ENCODE data around the gene NAV1.

NAV1 gene

DNA sequence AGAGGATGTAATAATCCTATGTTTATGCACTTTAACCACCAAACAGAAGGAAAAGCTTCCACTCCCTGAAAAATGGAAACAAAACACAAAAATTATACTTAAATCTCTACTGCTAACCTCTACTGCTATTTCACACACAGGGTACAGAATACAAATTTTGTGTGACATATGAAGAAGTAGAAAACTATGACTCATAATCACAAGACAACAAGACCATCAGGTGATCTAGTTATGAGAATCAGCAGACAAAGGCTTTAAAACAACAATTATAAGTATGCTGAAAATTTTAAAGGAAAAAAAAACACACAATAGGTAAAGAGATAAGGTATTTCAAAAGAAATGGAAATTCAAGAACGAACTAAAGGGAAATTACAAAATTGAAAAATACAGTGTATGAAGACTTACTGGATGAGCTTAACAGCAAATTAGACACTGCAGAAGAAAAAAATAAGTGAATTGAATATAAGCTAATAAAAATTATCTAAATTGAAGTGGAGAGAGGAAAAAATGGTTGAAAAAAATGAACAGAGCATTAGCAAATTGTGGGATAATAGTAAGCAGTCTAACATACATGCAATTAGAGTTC lies 13.6 kb upstream of the NAV1 start:
- Mint-ChIP-seq H3K36me3 (ENCODE audit: low read depth) (peaks cover 37% of the 10 kb centered on the region), H3K4me1 (ENCODE audit: low read depth) (peaks cover 9% of the 10 kb centered on the region), H3K27me3 (no peaks in the 10 kb centered on the region), H3K9me3 (peaks cover 9% of the 10 kb centered on the region), H3K27ac (peak overlapping the region; percentile 45), H3K4me3 (no peak overlapping the region)
- intact Hi-C loops (cut with micrococcal nuclease) = no loop called here

DNA sequence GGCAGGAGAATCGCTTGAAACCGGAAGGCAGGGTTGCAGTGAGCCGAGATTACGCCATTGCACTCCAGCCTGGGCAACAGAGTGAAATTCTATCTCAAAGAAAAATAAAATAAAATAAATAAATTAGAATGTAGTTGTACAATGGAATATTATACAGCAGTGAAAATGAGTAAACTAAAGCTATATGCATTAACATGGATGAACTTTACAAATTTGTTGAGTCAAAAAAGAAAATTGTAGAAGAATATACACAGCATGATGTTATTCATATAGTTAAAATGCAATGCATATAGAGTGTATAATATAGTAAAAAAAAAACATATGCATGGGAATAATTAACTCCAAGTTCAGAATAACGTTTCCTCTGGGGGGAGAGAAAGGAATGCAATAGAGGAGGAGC lies 11.0 kb upstream of the NAV1 start:
- Mint-ChIP-seq H3K9me3 (peaks cover 9% of the 10 kb centered on the region), H3K4me3 (no peak overlapping the region), H3K27ac (no peak overlapping the region), H3K36me3 (ENCODE audit: low read depth) (peaks cover 36% of the 10 kb centered on the region), H3K27me3 (peaks cover 7% of the 10 kb centered on the region), H3K4me1 (ENCODE audit: low read depth) (peaks cover 28% of the 10 kb centered on the region)
- intact Hi-C loops (cut with micrococcal nuclease) = no loop called here

DNA sequence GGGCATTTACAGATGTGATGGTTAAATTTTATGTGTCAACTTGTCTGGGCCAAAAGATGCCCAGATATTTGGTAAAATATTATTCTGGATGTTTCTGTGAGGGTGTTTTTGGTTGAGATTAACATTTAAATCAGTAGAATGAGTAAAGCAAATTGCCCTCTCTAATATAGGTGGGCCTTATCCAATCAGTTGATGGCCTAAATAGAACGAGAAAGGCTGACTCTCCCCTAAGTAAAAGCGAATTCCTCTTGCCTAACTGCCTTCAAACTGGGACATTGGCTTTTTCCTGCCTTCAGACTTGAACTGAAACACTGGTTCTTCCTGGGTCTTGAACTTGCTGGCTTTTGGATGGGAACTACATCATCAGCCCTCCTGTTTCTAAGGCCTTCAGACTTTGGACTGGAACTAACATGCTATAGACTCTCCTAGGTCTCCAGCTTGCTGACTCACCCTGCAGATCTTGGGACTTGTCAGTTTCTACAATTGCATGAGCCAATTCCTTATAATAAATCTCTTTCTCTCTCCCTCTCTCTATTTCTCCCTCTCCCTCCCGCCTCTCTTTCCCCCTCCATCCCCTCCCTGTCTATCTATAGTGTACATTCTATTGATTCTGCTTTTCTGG lies 10.2 kb upstream of the NAV1 start:
- peaks cover 28% of the 10 kb centered on the region for H3K4me1 Mint-ChIP-seq (ENCODE audit: low read depth)
- peaks cover 7% of the 10 kb centered on the region for H3K27me3 Mint-ChIP-seq
- H3K9me3 Mint-ChIP-seq = peaks cover 6% of the 10 kb centered on the region
- H3K4me3 Mint-ChIP-seq = no peak overlapping the region
- intact Hi-C loops (cut with micrococcal nuclease) = no loop called here
- H3K36me3 Mint-ChIP-seq (ENCODE audit: low read depth) = peaks cover 36% of the 10 kb centered on the region
- peak overlapping the region; percentile 23 for H3K27ac Mint-ChIP-seq

DNA sequence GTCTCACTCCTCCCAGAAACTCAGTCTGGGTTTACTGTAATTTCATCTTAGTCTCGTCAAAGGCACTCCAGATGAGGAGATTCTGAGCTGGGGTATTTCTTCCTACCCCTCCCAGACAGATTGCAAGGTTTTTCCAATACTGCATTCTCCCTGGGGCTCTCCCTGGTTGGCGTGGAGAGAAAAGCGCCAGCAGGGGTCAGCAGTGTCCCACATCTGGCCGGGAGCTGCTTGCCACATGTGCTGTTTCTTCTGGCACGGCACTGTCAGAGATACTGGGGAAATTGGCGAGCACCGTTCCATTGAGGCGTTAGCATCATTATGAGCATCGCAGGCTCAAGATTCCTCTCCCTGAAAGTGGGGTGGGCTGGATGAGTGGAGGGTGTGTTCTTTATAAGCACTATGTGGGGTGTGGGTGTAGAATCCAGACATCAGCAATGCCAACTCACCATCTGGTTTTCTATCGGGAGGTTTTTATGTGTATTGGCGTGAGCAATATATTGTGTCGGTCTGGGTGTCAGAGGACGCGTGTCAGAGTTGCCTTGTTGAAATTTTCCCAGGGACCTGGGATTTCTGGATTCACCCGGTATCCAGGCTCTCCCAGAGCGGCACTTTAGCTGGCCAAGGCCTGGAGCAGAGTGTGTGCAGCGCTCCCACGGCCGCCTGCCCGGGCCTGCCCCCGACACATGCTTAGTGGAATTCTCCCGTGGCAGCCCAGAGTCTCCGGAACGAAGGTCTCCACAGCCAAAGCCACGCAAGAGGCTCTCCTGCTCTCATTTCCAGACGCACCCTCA lies 8.0 kb upstream of the NAV1 start:
- Mint-ChIP-seq H3K4me1 (ENCODE audit: low read depth) (peaks cover 34% of the 10 kb centered on the region), H3K4me3 (no peak overlapping the region), H3K27ac (no peak overlapping the region), H3K9me3 (no peaks in the 10 kb centered on the region), H3K36me3 (ENCODE audit: low read depth) (peaks cover 30% of the 10 kb centered on the region), H3K27me3 (peaks cover 7% of the 10 kb centered on the region)
- intact Hi-C loops (cut with micrococcal nuclease) = loop anchor here (1.0 to 10.0 kb wide), 3 partner anchors 28 to 444 kb away; no protein-coding TSS in a partner anchor

DNA sequence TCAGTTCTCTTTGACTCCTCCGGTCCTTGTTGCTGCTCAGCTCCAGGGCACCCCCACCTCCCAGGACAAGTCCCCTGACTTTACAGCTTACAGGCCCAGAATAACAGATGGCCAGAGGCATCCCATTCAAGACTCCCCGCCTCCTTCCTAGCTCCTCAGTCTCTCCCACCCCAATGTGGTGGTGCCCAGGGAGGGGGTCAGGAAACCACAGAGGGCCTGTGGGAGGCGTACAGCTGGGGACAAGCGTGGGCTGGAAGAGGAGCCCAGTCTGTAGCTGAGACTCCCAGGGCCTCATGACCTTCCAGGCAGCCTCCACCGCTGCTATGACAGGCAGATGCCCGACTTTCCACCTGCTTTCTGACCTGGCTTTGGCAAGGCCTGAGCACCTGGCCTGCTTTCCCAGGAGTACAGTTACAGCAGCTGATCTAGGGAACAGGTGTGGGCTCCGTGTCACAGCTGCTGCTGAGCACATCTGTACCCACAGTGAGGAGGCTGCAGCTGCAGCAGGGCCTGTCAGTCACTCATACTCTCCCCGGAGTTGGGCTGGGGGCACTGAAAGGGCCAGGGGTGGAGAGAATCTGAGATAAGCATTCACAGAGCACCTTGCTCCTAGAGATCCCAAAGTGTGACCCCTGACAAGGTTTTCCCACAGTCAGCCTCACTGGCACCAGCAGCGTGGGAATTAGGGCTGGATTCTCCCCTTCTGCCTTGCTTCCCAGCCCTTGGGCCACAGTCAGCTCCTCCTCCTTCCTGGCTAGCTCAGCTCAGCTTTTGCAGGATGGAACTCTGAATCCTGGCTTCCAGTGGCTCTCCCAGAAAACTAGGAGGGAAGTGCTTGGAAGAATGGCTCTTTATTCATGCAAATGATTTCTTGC lies 7.1 kb upstream of the NAV1 start:
- peaks cover 30% of the 10 kb centered on the region for H3K36me3 Mint-ChIP-seq (ENCODE audit: low read depth)
- intact Hi-C loops (cut with micrococcal nuclease) = loop anchor here (1.0 to 10.0 kb wide), 2 partner anchors 28 to 443 kb away; no protein-coding TSS in a partner anchor
- peaks cover 43% of the 10 kb centered on the region for H3K4me1 Mint-ChIP-seq (ENCODE audit: low read depth)
- peaks cover 7% of the 10 kb centered on the region for H3K27me3 Mint-ChIP-seq
- H3K4me3 Mint-ChIP-seq = no peak overlapping the region
- H3K27ac Mint-ChIP-seq = no peak overlapping the region
- H3K9me3 Mint-ChIP-seq = no peaks in the 10 kb centered on the region

DNA sequence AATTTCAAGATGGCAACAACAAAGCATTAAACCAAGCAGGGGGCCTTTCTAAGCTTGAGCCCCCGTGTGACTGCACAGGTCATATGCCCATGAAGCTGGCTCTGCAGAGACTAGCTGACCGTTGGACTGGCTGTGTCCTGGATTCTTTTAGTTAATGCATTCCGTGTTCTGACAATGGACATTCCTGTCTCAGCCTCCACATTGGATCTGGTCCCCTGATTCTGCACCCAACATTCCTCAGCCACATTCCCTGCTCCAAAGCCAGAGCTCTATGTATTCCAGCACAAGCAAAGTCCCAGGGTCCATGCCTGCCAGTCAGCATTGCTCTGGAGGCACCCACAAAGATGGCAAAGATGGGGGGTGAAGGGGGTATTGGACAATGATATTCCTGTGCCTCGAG lies 5.1 kb upstream of the NAV1 start:
- H3K27me3 Mint-ChIP-seq = peaks cover 19% of the 10 kb centered on the region

DNA sequence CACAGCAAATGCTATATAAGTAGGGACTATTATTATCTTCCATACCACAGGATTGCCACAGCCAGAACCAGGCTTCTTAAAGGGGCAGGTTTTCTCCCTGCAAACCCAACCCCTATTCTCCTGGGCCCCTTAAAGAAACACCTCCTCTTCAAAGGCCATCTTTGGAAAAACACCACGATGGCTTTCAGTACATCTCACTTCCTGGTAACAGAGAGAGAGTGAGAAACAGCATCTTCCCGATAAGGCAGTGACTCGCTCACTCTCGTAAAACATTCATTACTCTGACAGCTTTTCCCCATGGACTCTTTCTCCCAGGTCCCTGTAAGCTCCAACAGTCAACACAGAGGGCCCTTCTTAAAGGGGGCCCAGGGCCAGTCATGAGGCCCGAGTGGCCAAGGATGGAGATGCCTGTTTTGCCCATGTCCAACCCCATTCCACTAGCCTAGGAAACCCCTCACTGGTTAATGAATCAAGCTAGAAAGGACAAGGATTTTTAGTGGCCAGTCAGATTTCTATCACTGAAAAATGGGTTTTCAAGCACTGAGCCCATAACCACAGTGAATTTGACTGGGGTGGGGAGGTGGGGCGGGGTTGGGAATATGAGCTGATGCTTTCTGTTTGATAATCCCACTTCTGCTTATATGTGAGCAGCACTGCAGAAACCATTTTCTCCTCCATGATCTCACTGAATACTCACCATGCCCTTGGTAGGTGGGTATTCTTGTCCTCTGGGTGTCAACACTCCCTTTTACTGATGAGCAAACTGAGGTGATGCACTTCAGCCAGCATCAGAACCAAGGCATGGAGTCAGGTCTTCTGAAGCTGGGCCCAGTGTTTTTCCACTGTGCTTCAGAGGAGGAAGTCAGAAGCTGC lies 3.6 kb upstream of the NAV1 start:
- peaks cover 70% of the 10 kb centered on the region for H3K4me1 Mint-ChIP-seq (ENCODE audit: low read depth)
- intact Hi-C loops (cut with micrococcal nuclease) = loop anchor here (5.0 to 10.0 kb wide), 2 partner anchors 257 to 440 kb away; no protein-coding TSS in a partner anchor
- no peaks in the 10 kb centered on the region for H3K9me3 Mint-ChIP-seq
- H3K36me3 Mint-ChIP-seq (ENCODE audit: low read depth) = peaks cover 25% of the 10 kb centered on the region
- peaks cover 30% of the 10 kb centered on the region for H3K27me3 Mint-ChIP-seq
- peak overlapping the region; percentile 93 for H3K27ac Mint-ChIP-seq
- no peak overlapping the region for H3K4me3 Mint-ChIP-seq

More for the DNA sequence above, 5.1 kb upstream of the NAV1 start:
- Mint-ChIP-seq H3K4me1 (ENCODE audit: low read depth) (peaks cover 59% of the 10 kb centered on the region), H3K27ac (no peak overlapping the region), H3K9me3 (no peaks in the 10 kb centered on the region), H3K4me3 (no peak overlapping the region), H3K36me3 (ENCODE audit: low read depth) (peaks cover 30% of the 10 kb centered on the region)
- intact Hi-C loops (cut with micrococcal nuclease) = loop anchor here (10.0 kb wide), 1 partner anchor 441 kb away; no protein-coding TSS in a partner anchor

DNA sequence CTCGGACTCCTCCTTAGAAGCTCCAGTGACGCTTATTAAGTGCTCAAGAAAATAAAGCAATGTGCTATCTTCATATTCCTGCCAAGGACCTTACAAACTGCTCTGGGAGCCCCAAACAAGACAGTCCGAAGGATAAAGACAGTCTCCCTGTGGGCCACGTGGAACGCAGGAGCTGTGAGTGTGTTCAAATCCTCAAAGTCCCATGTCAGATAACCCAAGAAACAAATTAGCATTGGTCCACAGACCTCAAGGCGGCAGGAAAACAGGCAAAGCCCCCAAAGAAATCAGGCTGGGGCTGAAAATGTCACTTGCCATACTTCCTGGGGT lies 3.0 kb upstream of the NAV1 start:
- Mint-ChIP-seq H3K9me3 (no peaks in the 10 kb centered on the region), H3K27me3 (peaks cover 29% of the 10 kb centered on the region), H3K4me3 (no peak overlapping the region), H3K4me1 (ENCODE audit: low read depth) (peaks cover 70% of the 10 kb centered on the region), H3K27ac (peak overlapping the region; percentile 93), H3K36me3 (ENCODE audit: low read depth) (peaks cover 20% of the 10 kb centered on the region)
- intact Hi-C loops (cut with micrococcal nuclease) = loop anchor here (5.0 to 10.0 kb wide), 2 partner anchors 256 to 439 kb away; no protein-coding TSS in a partner anchor

DNA sequence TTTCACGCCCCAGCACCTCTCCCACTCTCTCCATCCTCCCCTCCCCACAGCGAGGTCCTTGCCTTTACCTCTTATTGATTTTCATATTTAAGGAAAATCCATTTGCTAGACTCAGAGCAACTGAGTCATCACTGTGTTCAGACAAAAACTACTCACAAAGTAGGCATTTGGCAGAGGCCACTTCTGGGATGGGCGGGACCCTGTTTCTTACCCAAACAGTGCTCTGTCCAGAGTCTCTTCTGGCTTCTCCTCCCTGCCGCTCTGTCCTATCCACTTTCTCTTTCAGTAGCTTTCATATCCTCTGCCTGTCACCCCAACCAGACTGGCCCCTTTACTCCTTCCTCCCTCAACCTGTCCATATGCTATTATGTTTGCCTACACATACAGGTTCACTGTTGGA lies 2.4 kb upstream of the NAV1 start:
- peaks cover 15% of the 10 kb centered on the region for H3K36me3 Mint-ChIP-seq (ENCODE audit: low read depth)
- H3K9me3 Mint-ChIP-seq = no peaks in the 10 kb centered on the region
- peak overlapping the region; percentile 93 for H3K27ac Mint-ChIP-seq
- peaks cover 70% of the 10 kb centered on the region for H3K4me1 Mint-ChIP-seq (ENCODE audit: low read depth)
- peak overlapping the region; percentile 21 for H3K4me3 Mint-ChIP-seq
- intact Hi-C loops (cut with micrococcal nuclease) = loop anchor here (5.0 to 10.0 kb wide), 2 partner anchors 256 to 438 kb away; no protein-coding TSS in a partner anchor
- peaks cover 24% of the 10 kb centered on the region for H3K27me3 Mint-ChIP-seq

DNA sequence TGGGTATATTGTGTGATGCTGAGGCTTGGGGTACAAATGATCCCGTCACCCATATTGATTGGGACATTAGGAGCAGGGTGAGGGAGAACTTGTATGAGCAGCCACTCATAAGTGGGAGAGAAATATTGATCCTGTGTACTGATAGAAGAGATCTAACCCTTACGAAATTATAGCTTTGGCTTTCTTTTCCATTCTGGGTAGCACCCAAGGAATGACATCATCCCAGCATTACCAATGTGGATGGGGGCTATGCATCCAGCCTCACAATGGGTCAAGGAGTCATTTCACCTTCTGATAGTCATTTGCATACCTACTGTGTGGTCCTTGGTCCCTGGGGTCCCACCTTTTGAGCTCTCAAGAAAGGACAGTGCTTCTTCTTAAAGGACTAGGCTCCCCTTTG lies 1.9 kb upstream of the NAV1 start:
- intact Hi-C loops (cut with micrococcal nuclease) = loop anchor here (5.0 to 10.0 kb wide), 2 partner anchors 255 to 438 kb away; no protein-coding TSS in a partner anchor

DNA sequence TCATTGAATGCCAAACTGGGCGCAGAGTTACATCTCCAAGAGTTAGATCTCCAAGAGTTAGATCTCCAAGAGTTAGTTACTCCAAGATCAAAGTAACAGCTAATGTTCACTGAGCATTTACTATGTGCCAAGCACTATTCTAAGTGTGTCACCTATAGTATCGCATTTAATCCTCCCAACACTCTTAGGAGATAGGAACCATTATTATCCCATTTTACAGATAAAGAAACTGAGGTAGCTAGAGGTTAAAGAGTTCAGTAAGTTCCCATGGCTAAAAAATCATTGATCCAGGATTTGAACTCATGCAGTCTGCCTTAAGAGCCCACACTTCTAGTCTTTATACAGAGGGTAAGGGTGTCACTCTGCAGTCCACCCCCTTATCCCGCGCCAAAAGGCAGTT lies 1.5 kb upstream of the NAV1 start:
- intact Hi-C loops (cut with micrococcal nuclease) = loop anchor here (5.0 to 10.0 kb wide), 2 partner anchors 255 to 437 kb away; no protein-coding TSS in a partner anchor
- no peak overlapping the region for H3K4me3 Mint-ChIP-seq
- no peak overlapping the region for H3K27ac Mint-ChIP-seq
- peaks cover 6% of the 10 kb centered on the region for H3K36me3 Mint-ChIP-seq (ENCODE audit: low read depth)
- H3K27me3 Mint-ChIP-seq = peaks cover 23% of the 10 kb centered on the region
- peaks cover 73% of the 10 kb centered on the region for H3K4me1 Mint-ChIP-seq (ENCODE audit: low read depth)
- no peaks in the 10 kb centered on the region for H3K9me3 Mint-ChIP-seq

More for the DNA sequence above, 1.9 kb upstream of the NAV1 start:
- Mint-ChIP-seq H3K4me3 (no peak overlapping the region), H3K27me3 (peaks cover 24% of the 10 kb centered on the region), H3K27ac (peak overlapping the region; percentile 93), H3K36me3 (ENCODE audit: low read depth) (peaks cover 10% of the 10 kb centered on the region), H3K4me1 (ENCODE audit: low read depth) (peaks cover 70% of the 10 kb centered on the region), H3K9me3 (no peaks in the 10 kb centered on the region)

DNA sequence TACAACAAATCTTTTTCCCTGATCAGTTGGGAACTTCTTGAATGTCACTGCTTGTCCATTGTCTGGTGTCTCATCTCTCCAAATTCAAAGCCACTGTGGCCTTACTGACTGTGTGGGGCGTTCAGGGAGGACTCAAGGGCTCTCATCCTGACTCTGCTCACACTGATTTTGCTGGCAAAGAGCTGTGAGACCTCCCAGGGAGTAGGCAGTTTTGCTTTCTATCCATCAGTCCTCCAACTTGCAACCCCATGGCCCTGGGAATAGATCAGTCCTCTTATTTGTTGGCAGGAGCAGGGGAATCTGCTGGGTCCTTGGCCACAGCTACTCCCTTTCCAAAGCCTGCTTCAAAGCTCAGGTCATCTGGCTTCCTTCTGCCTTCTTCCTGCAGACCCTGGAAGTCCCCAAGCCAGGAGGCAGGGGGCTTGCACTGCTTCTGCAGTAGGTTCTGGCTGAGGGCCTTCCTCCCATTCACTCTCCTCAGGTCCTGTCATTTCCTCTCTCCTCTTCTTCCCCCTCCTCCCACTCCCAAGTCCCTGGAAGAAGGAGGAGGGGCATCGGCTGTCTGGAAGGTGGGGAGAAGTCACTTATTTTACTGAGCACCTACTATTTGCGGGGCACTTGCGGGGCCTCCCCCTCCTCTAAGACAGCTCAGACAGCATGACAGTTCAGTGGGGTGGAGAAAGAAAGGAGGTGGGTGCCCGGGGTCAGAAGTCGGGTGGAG lies 876 bp upstream of the NAV1 start:
- Mint-ChIP-seq H3K36me3 (ENCODE audit: low read depth) (no peaks in the 10 kb centered on the region), H3K27me3 (peaks cover 23% of the 10 kb centered on the region), H3K4me3 (peak overlapping the region; percentile 66), H3K4me1 (ENCODE audit: low read depth) (peaks cover 79% of the 10 kb centered on the region), H3K9me3 (no peaks in the 10 kb centered on the region), H3K27ac (peak overlapping the region; percentile 62)
- intact Hi-C loops (cut with micrococcal nuclease) = loop anchor here (5.0 to 10.0 kb wide), 2 partner anchors 254 to 437 kb away; no protein-coding TSS in a partner anchor

All from dendritic cell treated with granulocyte-macrophage colony-stimulating factor and Interleukin-4, amounts not matched to agents 40 ng/mL and 50 ng/mL, for 4 days (primary cell).